KMS-11 (cell line): ENCODE data around the gene APC.
A peak's percentile ranks its signal among the peaks of the same experiment; 100 is the strongest.

Experiments used
- H2AFZ ChIP-seq: fragments of 200-600 bp; sonication (generic); 2 replicates; pipeline ENCODE4 v1.6.1; 2016; ENCODE audit warnings: antibody characterized with exemption, mixed run types, low read depth
- H3K27ac ChIP-seq: fragments of 200-600 bp; sonication (generic); 2 replicates; pipeline ENCODE4 v1.6.1; 2016; ENCODE audit warnings: mild to moderate bottlenecking, mixed run types
- H3K27me3 ChIP-seq: fragments of 200-600 bp; sonication (generic); 2 replicates; pipeline ENCODE4 v1.6.1; 2017; ENCODE audit warnings: mild to moderate bottlenecking, low read depth, mixed run types, moderate library complexity; ENCODE audit not compliant: insufficient read depth
- H3K36me3 ChIP-seq: fragments of 200-600 bp; sonication (generic); 2 replicates; pipeline ENCODE4 v1.6.1; 2017; ENCODE audit warnings: mild to moderate bottlenecking, mixed run types; ENCODE audit not compliant: insufficient read depth
- H3K4me1 ChIP-seq: fragments of 200-600 bp; sonication (generic); 2 replicates; pipeline ENCODE4 v1.6.1; 2016; ENCODE audit warnings: mild to moderate bottlenecking, low read depth, mixed run types; ENCODE audit not compliant: poor library complexity, severe bottlenecking
- H3K4me2 ChIP-seq: fragments of 200-600 bp; sonication (generic); 2 replicates; pipeline ENCODE4 v1.7.0; 2016; ENCODE audit warnings: mild to moderate bottlenecking, mixed run types
- H3K4me3 ChIP-seq: fragments of 200-600 bp; sonication (generic); IDR thresholded peaks from 2 replicates; pipeline ENCODE4 v1.6.1; 2017; ENCODE audit warnings: low read depth, low read length, mixed read lengths; ENCODE audit not compliant: insufficient read depth
- H3K79me2 ChIP-seq: fragments of 200-600 bp; sonication (generic); 2 replicates; pipeline ENCODE4 v1.6.1; 2016; ENCODE audit warnings: low read depth, mixed run types; ENCODE audit not compliant: insufficient read depth
- H3K9ac ChIP-seq: fragments of 200-600 bp; sonication (generic); 2 replicates; pipeline ENCODE4 v1.6.1; 2016; ENCODE audit warnings: mild to moderate bottlenecking, mixed run types
- H4K20me1 ChIP-seq: fragments of 200-600 bp; sonication (generic); 2 replicates; pipeline ENCODE4 v1.6.1; 2016; ENCODE audit warnings: mild to moderate bottlenecking, mixed run types; ENCODE audit not compliant: insufficient read depth
- CTCF ChIP-seq: fragments of 200-600 bp; sonication (generic); conservative IDR thresholded peaks from 2 replicates; pipeline ENCODE4 v1.6.1; 2017; ENCODE audit warnings: low read depth, mild to moderate bottlenecking, antibody characterized with exemption, low read length, moderate library complexity, mixed read lengths

Gene APC

DNA sequence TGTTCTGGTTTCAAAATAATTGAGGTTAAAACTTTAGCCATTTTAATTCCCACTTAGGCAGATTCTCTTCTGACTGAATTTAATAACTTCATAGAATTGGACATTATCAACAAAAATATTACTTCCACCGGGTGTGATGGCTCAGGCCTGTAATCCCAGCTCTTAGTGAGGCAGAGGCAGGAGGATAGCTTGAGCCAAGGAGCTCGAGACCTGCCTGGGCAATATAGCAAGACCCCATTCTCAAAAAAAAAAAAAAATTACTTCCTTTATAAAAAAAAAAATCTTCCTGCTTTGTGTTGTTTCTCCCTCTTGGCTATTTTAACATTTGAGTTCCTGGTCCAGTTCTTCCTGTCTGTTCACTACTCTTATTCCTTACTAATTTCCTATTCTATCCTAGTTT, 18.0 kb downstream of the APC start:
- no peaks in the 10 kb centered on the region for H3K36me3 ChIP-seq
- H3K27ac ChIP-seq, result no peak overlapping the region
- peaks cover 25% of the 10 kb centered on the region for H3K4me1 ChIP-seq
- H3K4me2 ChIP-seq, result no peak overlapping the region
- no peak overlapping the region for H3K9ac ChIP-seq
- no peak overlapping the region for H2AFZ ChIP-seq
- no peaks in the 10 kb centered on the region for H4K20me1 ChIP-seq
- TF ChIP-seq CTCF, result no peak
- H3K4me3 ChIP-seq, result no peak overlapping the region
- H3K27me3 ChIP-seq, result no peaks in the 10 kb centered on the region
- H3K79me2 ChIP-seq, result no peaks in the 10 kb centered on the region

- H3K9ac ChIP-seq, result peak overlapping the region; percentile 17; the same call in 1 of the 2 replicates
- H3K4me2 ChIP-seq, result peak overlapping the region; percentile 76
Measured at GRCh38 chr5:112757468-112758208, 20.0 kb downstream of the APC start.

GRCh38 chr5:112758676-112759075, 21.0 kb downstream of the APC start:
- Histone ChIP-seq H3K9ac (no peak overlapping the region), H3K27ac (no peak overlapping the region), H2AFZ (no peak overlapping the region), H3K4me1 (peaks cover 10% of the 10 kb centered on the region), H3K36me3 (no peaks in the 10 kb centered on the region), H3K4me2 (no peak overlapping the region), H3K79me2 (no peaks in the 10 kb centered on the region), H3K27me3 (no peaks in the 10 kb centered on the region), H3K4me3 (no peak overlapping the region), H4K20me1 (no peaks in the 10 kb centered on the region)
- no peak for TF ChIP-seq CTCF

More at GRCh38 chr5:112757468-112758208, 20.0 kb downstream of the APC start:
- H2AFZ ChIP-seq, result peak overlapping the region; percentile 48; the same call in 1 of the 2 replicates
- no peaks in the 10 kb centered on the region for H4K20me1 ChIP-seq
- H3K27ac ChIP-seq, result no peak overlapping the region
- H3K4me3 ChIP-seq, result no peak overlapping the region
- peak; percentile 80 for TF ChIP-seq CTCF
- no peaks in the 10 kb centered on the region for H3K79me2 ChIP-seq
- peaks cover 14% of the 10 kb centered on the region for H3K4me1 ChIP-seq
- no peaks in the 10 kb centered on the region for H3K36me3 ChIP-seq
- H3K27me3 ChIP-seq, result no peaks in the 10 kb centered on the region

- no peak overlapping the region for H3K9ac ChIP-seq
Measured at GRCh38 chr5:112762113-112762810, 24.6 kb downstream of the APC start.

More at GRCh38 chr5:112762113-112762810, 24.6 kb downstream of the APC start:
- no peak overlapping the region for H3K27ac ChIP-seq
- TF ChIP-seq CTCF, result no peak
- no peaks in the 10 kb centered on the region for H3K36me3 ChIP-seq
- no peaks in the 10 kb centered on the region for H4K20me1 ChIP-seq
- no peaks in the 10 kb centered on the region for H3K79me2 ChIP-seq
- no peak overlapping the region for H3K4me2 ChIP-seq
- H3K4me1 ChIP-seq, result peaks cover 4% of the 10 kb centered on the region
- H3K4me3 ChIP-seq, result no peak overlapping the region
- no peaks in the 10 kb centered on the region for H3K27me3 ChIP-seq
- no peak overlapping the region for H2AFZ ChIP-seq
